UCSD-AML1 (cell line): ENCODE data around the gene MRPL33.

Experiments
- DNase-seq: peaks from one replicate; lab custom pipeline; 2025; ENCODE audit not compliant: unreplicated experiment; lab: John Stamatoyannopoulos, UW

The MRPL33 gene

DNA sequence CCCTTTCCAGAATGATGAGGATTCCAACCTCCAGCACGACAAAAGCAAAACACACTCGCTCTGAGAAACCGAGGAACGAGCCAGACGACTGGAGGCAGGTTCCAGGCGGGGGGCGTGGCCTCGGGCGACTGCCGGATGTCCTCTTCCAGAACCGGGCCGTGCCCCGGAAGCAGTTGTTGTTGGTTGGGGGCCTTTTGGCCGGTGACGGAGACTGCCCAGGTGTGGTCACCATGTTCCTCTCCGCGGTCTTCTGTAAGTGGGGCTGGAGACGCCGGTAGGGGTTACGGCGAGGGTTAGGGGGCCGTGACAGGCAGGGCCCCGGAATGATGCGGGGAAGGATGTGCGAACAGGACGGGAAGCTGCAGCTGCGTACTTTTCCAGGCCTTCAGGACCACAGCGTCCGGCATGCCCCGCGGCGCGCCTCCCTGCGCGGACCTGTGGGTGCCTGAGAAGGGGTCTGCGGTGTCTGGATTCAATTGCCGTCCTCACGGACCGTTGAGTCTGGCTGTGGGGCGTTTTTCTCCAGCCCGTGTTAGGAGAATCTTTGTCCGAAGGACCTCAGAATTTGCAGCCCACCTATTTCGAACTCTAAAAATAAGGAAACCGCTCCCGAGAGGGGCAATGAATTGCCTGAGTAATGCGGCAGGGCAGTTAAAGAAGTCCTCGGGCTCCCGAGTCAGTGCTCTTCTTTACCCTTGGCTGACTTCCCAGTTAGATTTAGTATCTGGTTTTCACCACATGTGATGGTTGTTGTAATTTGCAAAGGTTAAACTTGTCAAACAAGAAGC lies at the start of gene MRPL33:
MRPL33 (plus strand) TSS at position 172 of the 788 bp plus-strand sequence; CDS start at position 231, 59 bp downstream.
- DNase-seq, result peak; percentile 92

- no peak for DNase-seq
Measured at GRCh38 chr2:27721884-27722485, 49.5 kb upstream of the MRPL33 start.

DNA sequence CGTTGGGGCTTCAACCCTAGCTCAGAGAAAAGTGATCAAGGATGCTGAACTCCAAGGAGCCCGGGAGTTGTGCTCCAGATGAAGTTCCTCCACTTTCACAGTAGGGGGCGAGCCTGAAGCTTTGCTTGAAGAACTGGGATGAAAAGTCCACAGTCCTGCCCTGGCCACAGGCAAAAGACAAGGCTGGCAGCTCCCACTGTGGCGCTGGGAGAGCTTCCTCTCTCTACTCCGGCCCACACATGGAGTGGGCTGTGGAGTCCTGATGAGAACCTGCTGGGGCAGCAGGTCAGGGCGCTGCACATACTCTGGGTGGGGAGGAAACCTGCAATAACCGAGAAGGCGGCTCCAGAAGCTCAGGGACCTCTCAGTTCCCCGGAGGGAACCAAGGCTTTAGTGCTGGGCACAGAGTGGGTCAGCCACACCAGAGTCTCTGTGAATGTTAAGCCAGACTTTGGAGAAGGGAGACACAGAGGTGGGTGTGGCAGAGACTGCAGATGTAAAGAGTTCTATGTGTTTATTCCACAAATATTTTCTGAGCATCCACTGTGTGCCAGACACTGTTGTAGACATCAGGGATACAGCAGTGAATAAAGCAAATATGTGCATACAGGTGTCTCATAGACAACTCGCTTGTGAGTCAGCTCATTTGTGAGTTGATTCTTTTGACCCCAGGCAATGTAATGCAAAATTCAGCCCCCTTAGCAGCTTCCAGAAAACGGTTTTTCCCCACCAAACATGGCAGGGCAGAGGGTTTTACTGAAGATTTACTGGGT lies 48.0 kb upstream of the MRPL33 start:
- peak; percentile 41 for DNase-seq

- no peak for DNase-seq
Measured at GRCh38 chr2:27724191-27724590, 47.3 kb upstream of the MRPL33 start.

DNA sequence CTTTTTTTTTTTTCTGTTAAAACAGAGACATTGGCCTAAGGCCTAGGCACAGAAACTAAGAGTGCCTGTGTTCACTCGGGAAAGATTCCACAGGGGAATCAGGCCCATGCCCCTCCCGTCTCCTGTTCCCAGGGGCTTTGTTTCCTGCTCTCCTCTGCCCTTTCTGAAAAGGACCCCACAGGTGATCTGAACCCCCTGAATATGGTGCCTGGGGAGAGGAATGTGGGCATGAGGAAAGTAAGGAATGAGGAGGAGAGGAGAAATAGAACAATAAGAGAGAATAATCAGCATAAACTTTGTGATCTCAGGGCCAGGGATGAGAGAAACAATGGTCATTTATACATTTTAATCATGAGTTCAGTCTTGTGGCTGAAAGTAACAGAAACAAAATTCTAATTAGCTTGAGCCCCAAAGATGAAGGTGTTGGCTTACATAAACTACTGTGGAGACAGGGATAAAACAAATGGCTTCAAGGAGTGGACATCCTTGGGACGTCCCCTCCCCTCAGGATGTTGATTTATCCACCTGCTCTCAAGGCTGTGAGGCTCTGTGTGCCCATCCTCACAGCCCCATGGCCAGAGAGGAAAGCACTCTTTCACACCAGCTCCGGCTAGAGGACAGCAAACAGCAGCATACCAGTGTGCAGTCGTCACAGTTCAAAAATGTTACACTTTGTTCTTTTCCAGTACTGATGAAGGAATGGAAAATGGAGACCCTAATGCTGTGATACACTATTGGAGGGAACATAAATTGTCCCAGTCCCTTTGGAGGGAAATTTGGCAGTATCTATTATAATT lies 46.4 kb upstream of the MRPL33 start:
- no peak for DNase-seq

DNA sequence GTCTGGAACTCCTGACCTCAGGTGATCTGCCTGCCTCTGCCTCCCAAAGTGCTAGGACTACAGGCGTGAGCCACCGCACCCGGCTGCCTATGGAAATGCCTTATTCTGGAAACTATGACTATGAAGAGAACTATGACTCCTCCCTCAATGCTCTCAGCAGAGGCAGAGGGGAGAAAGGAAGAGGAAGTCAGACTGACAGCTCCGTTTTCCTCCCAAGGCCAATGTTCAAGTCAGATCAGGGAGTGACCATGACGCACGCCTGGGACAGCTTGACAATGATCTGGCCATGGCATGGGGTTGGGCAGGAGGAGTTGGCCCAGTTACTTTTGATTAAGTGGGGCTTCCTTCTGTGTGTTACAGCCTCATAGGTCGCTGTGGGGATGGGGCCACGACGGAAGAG lies 44.3 kb upstream of the MRPL33 start:
- DNase-seq, result peak; percentile 61

DNA sequence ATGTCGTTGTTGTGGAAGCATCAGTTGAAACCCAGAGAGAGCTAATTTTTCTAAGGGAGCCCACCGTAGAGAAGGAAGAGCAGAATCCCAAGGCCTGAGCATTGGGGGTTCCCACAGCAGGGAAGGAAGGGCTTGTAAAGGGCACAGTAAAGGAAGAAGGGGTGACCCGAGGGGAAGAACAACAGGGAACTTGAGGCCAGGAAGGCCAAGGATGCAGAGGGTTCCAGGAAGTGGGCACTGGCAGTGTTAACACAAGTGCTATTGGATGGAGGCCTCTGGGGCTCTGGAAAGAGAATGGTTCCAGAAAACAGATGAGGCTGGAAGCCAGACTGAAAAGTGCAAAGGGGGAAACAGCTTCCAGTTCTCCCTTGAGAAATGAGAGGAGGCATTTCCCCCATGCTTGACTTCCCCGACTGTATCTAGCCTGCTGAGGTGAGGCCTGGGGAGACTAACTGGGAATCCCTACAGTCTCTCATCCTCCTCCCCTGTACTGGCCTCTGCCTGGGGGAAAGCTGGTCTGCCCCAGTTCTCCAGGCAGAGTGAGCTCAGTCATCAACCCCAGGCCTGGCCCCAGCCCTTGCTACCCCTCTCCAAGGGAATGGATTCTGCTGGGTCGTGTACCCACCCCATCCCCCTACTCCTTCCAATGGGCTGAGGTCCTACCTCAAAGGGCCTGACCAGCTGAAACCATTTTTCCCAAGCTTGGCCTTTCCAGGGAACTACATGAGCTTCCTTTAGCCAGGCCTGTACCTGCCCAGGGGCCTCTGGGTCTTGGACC lies 43.2 kb upstream of the MRPL33 start:
- no peak for DNase-seq

DNA sequence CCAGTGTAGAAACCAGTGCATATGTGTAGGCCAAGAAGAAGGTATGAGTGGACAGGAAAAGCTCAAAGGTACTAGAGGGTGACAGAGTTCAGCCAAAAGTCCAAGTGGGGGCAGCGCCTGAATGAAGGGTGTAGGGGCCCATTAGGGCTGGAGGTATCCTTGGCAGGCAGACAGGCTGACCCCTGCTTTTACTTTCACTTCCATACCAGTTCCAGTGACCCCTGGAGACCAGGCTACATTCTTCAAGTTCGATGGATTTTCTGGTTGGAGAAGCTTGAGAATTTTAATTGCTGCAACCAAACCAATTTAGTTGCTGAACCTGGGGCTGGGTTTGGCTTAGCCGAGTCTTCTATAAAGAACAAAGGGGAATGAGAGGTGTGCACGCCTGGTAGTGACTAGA lies 42.3 kb upstream of the MRPL33 start:
- DNase-seq, result no peak

DNA sequence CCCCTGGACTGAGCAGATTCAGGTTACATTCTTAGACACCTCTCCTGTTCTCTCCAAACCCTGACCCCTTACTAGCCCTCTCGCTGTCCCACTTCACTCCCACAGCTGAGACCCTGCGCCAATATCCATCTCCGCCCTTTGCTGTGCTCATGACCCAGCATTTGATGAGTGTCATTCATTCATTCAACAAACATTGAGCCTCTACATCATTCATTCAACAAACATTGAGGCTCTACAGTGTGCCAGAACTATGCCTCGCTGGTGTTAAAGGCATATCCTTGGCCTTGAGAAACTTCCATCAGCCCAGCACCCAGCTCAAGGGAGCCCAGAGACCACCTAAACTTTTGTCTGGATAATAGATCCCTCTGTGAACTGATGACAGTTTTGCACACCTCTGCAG lies 41.9 kb upstream of the MRPL33 start:
- no peak for DNase-seq

DNA sequence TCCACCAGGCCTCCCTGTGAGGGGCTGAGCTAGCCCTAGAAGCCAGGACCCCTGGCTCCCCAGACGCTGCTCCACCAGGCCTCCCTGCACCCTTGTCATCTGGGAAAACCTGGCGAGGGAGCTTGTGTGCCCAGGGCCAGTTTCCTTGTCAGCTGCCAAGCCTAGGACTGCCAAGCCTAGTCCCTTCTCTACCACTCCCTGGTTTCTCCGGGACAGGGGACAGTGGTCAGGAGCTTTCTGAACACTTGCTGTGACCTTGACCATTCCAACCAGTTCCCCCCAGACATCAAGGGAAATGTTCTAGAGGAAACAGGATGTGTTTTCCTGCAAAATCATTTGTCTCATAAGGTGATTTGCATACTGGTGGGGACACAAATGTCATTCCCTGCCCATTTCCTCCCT lies 41.3 kb upstream of the MRPL33 start:
- no peak for DNase-seq

- DNase-seq, result no peak
Measured at GRCh38 chr2:27730980-27731691, 40.4 kb upstream of the MRPL33 start.

GRCh38 chr2:27734305-27734704 lies 37.2 kb upstream of the MRPL33 start:
- DNase-seq, result no peak

DNA sequence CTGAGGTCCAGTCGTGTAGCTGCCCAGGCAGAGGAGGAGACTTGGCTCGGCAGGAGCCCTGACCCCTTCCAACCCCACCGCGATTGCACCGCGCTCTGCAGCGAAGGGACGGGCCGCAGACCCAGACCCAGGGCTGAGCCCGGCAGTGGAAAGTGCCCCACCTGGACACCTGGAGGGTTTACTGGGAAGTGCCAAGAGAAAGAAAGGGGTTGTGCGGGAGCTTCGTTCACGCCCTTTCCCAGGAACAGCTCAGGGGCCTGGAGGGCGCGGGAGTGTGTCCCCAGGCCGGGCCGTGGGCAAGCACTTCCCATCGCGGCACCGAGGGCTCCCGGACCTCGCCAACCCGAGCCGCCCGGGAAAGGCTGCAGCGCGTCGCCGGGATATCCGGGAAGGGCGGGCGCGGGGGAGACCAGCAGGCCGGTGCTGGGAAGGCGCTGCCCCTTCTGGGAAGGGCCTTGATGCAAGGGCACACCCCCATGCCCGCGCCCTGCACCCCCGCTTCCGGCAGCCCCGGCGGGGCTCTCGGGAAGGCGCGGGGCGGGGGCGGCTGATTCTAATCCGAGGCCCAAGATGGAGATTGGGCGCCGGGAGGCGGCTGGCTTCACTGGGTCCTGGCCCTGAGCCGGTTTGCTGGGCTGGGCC lies 36.1 kb upstream of the MRPL33 start:
- DNase-seq, result no peak

- DNase-seq, result no peak
Measured at GRCh38 chr2:27736031-27736889, 35.3 kb upstream of the MRPL33 start.

DNA sequence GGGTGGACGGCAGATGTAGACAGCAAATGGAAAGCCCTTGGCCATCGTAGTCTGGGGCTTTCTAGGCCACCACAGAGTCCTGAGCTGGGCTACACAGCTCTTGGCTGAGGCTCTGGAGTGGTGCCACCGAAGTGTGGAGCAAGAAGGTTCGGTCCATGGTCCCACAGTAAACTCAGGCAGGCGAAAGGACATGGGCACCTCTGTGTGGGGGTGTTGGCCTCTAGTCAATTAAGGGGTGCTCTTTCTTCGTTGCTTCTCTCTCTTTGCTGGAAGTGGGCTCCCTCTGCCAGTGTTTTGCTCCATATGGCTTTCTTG lies 34.7 kb upstream of the MRPL33 start:
- DNase-seq, result no peak

GRCh38 chr2:27737676-27738348 lies 33.7 kb upstream of the MRPL33 start:
- no peak for DNase-seq

GRCh38 chr2:27738349-27739057 lies 33.0 kb upstream of the MRPL33 start:
- DNase-seq, result no peak

- DNase-seq, result no peak
Measured at GRCh38 chr2:27739058-27739373, 32.5 kb upstream of the MRPL33 start.
